SK-N-SH (cell line): ENCODE data around the gene RP2. TPM values are rescaled to one million over a fixed set of nuclear protein-coding genes. Genes with fewer than 3 reads are reported as not detected.
A peak's percentile ranks its signal among the peaks of the same experiment; 100 is the strongest.

Experiments
- CTCF ChIA-PET: fragments of 300-600, 350-600 bp; formaldehyde crosslinking; extraction: SDS; loops from one replicate; lab custom pipeline; 2021; lab: Yijun Ruan, JAX
- POLR2A ChIA-PET: fragments of 350-600 bp; sonication (Branson Sonifier 250); formaldehyde crosslinking; extraction: SDS; loops from one replicate; lab custom pipeline; 2020; ENCODE audit warnings: antibody characterized with exemption, inconsistent platforms; lab: Yijun Ruan, JAX
- DNase-seq: peaks from one replicate; pipeline ENCODE4 v3.0.0; 2012
- H2AFZ ChIP-seq: fragments of 200-600 bp; sonication (generic); 2 replicates; pipeline ENCODE4 v1.8.1; 2016; ENCODE audit warnings: antibody characterized with exemption, mild to moderate bottlenecking, low read depth
- H3F3A ChIP-seq: fragments of 200-600 bp; sonication (generic); replicated peaks from 2 replicates; pipeline ENCODE3; 2016; ENCODE audit warnings: antibody characterized with exemption, mild to moderate bottlenecking; ENCODE audit not compliant: insufficient read depth
- H3K27ac ChIP-seq, 2 experiments: fragments of 200-500 bp in 1 of 2; fragments of 200-600 bp in 1 of 2; sonication (Bioruptor generic) in 1 of 2; sonication (generic), shearing (Covaris generic) in 1 of 2; 2 replicates each; pipeline versions ENCODE4 v1.5.1 to v1.6.1; 2014 to 2016; ENCODE audit warnings: low read depth in 2 of 2, inconsistent platforms in 1 of 2, low read length in 1 of 2, mild to moderate bottlenecking in 1 of 2, mixed read lengths in 1 of 2
- H3K27me3 ChIP-seq: fragments of 200-600 bp; sonication (generic), shearing (Covaris generic); 2 replicates; pipeline ENCODE4 v1.6.1; 2016; ENCODE audit warnings: mixed run types; ENCODE audit not compliant: insufficient read depth
- H3K36me3 ChIP-seq, 2 experiments: fragments of 200-500 bp in 1 of 2; fragments of 200-600 bp in 1 of 2; sonication (Bioruptor generic) in 1 of 2; sonication (generic) in 1 of 2; replicated peaks in 1 of 2; 2 replicates each; pipeline versions ENCODE3 to v1.5.1; 2014 to 2016; ENCODE audit warnings: low read length in 1 of 2, mild to moderate bottlenecking in 1 of 2; ENCODE audit not compliant: insufficient read depth in 2 of 2, control insufficient read depth in 1 of 2
- H3K4me1 ChIP-seq, 2 experiments: fragments of 200-500 bp in 1 of 2; fragments of 200-600 bp in 1 of 2; sonication (Bioruptor generic) in 1 of 2; sonication (generic), shearing (Covaris generic) in 1 of 2; 2 replicates each; pipeline versions ENCODE4 v1.5.1 to v1.6.1; 2014 to 2016; ENCODE audit warnings: low read depth in 1 of 2, low read length in 1 of 2, mixed run types in 1 of 2; ENCODE audit not compliant: insufficient read depth in 2 of 2, control insufficient read depth in 1 of 2
- H3K4me2 ChIP-seq: fragments of 200-600 bp; sonication (generic), shearing (Covaris generic); 2 replicates; pipeline ENCODE4 v1.6.1; 2017; ENCODE audit warnings: mixed run types
- H3K4me3 ChIP-seq, 2 experiments: fragments of 200-500 bp in 1 of 2; fragments of 200-600 bp in 1 of 2; sonication (Bioruptor generic) in 1 of 2; sonication (generic), shearing (Covaris generic) in 1 of 2; 2 replicates each; pipeline versions ENCODE4 v1.5.1 to v1.8.1; 2014 to 2016; ENCODE audit warnings: low read depth in 2 of 2, inconsistent platforms in 1 of 2, low read length in 1 of 2, mild to moderate bottlenecking in 1 of 2, mixed read lengths in 1 of 2, moderate library complexity in 1 of 2
- H3K79me2 ChIP-seq: fragments of 200-600 bp; sonication (generic); 2 replicates; pipeline ENCODE4 v1.8.1; 2017; ENCODE audit warnings: mild to moderate bottlenecking; ENCODE audit not compliant: insufficient read depth
- H3K9ac ChIP-seq: fragments of 200-600 bp; sonication (generic); 2 replicates; pipeline ENCODE4 v1.6.1; 2017; ENCODE audit warnings: mixed run types
- H3K9me2 ChIP-seq: fragments of 200-600 bp; sonication (generic); 2 replicates; pipeline ENCODE4 v1.6.1; 2017; ENCODE audit warnings: mixed run types
- H3K9me3 ChIP-seq: fragments of 200-600 bp; sonication (generic); 2 replicates; pipeline ENCODE4 v1.6.1; 2017; ENCODE audit warnings: mixed run types, mild to moderate bottlenecking, moderate library complexity
- H4K20me1 ChIP-seq: fragments of 200-600 bp; sonication (generic); 2 replicates; pipeline ENCODE4 v1.6.1; 2017; ENCODE audit warnings: mild to moderate bottlenecking, mixed run types; ENCODE audit not compliant: insufficient read depth
- CTCF ChIP-seq: fragments of 200-600 bp; sonication (generic); IDR thresholded peaks from 2 replicates; pipeline ENCODE4 v1.6.1; 2017; ENCODE audit warnings: antibody characterized with exemption, mild to moderate bottlenecking, moderate library complexity
- ELF1 ChIP-seq: IDR thresholded peaks from 2 replicates; pipeline ENCODE4 v1.4.0; 2012
- FOSL2 ChIP-seq: IDR thresholded peaks from 2 replicates; pipeline ENCODE4 v1.4.0; 2012; ENCODE audit warnings: low read depth, mild to moderate bottlenecking, moderate library complexity, borderline replicate concordance
- FOXJ3 ChIP-seq: sonication (generic); formaldehyde crosslinking; IDR thresholded peaks from 2 replicates; pipeline ENCODE4 v1.5.1; 2020; ENCODE audit warnings: mild to moderate bottlenecking, missing genetic modification reagents
- GATA2 ChIP-seq: sonication (generic); formaldehyde crosslinking; IDR thresholded peaks from 2 replicates; pipeline ENCODE4 v1.5.0; 2020; ENCODE audit warnings: mild to moderate bottlenecking, missing genetic modification reagents
- RXRA ChIP-seq: IDR thresholded peaks from 2 replicates; pipeline ENCODE4 v1.4.0; 2012; ENCODE audit warnings: low read depth, mild to moderate bottlenecking, borderline replicate concordance
- SIN3A ChIP-seq: IDR thresholded peaks from 2 replicates; pipeline ENCODE4 v1.6.1; 2012; ENCODE audit warnings: low read depth, mild to moderate bottlenecking, low read length, moderate library complexity, borderline replicate concordance
- SMC3 ChIP-seq: IDR thresholded peaks from 2 replicates; pipeline ENCODE4 v1.6.1; 2012; ENCODE audit warnings: low read depth, low read length, improper control_type of control experiment
- TAF1 ChIP-seq: IDR thresholded peaks from 2 replicates; pipeline ENCODE4 v1.6.1; 2012; ENCODE audit warnings: low read depth, mild to moderate bottlenecking, low read length, moderate library complexity, borderline replicate concordance
- USF1 ChIP-seq: IDR thresholded peaks from 2 replicates; pipeline ENCODE4 v1.4.0; 2012; ENCODE audit warnings: low read depth, borderline replicate concordance
- YY1 ChIP-seq: IDR thresholded peaks from 2 replicates; pipeline ENCODE4 v1.4.0; 2012; ENCODE audit warnings: low read depth, mild to moderate bottlenecking
- WGBS: methylation state at CpG from one replicate; pipeline ENCODE4 v1.1.6; 2017; ENCODE audit warnings: low lambda C conversion rate; 5-methylcytosine and 5-hydroxymethylcytosine counted together
- polyA plus RNA-seq, 3 experiments: library from polyadenylated mRNA; depleted of rRNA; stranded (reverse); fragments of >200 nt; gene quantifications; 2 replicates each; pipeline ENCODE4 v1.2.3, GENCODE V29; 2012
- TF ChIP-seq, protein P1 (sequence below): IDR thresholded peaks from 2 replicates; pipeline ENCODE4 v1.4.0; 2012; ENCODE audit warnings: low read depth, borderline replicate concordance
- TF ChIP-seq, protein P2 (sequence below): fragments of 150-350 bp; IDR thresholded peaks from 2 replicates; pipeline ENCODE4 v1.6.1; 2016; ENCODE audit warnings: mild to moderate bottlenecking, low read depth, low read length

RP2 gene
- polyA plus RNA-seq, 1 of the 3 experiments (the other 2 are of a cell fraction) = 4.5 TPM

DNA sequence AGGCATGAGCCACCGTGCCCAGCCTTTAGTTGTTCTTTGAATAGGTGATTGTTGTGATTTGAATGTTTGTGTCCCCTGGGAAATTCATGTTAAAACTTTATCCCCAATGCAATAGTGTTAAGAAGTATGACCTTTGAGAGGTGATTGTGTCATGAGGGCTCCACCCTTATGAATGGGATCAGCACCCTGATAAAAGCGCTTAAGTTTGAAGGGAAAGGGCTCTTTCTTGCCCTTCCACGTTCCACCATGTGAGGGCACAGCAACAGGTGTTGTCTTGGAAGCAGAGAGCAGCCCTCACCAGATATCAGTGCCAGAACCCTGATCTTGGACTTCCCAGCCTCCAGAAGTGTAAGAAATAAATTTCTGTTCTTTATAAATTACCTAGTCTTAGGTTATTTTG lies 33.7 kb upstream of the RP2 start:
- no peaks in the 10 kb centered on the region for H3K4me1 ChIP-seq
- CTCF ChIA-PET = no interaction called here
- POLR2A ChIA-PET = no interaction called here

GRCh38 chrX:46805270-46805669 lies 31.6 kb upstream of the RP2 start:
- no peak for DNase-seq
- H3K9me3 ChIP-seq = no peaks in the 10 kb centered on the region
- H3K4me3 ChIP-seq = no peak overlapping the region
- no peaks in the 10 kb centered on the region for H3K79me2 ChIP-seq
- no peaks in the 10 kb centered on the region for H4K20me1 ChIP-seq
- no peaks in the 10 kb centered on the region for H3K4me1 ChIP-seq
- H3K27me3 ChIP-seq = no peaks in the 10 kb centered on the region; the same call in 1 of the 2 replicates
- no peaks in the 10 kb centered on the region for H3F3A ChIP-seq
- H3K9me2 ChIP-seq = no peaks in the 10 kb centered on the region
- H2AFZ ChIP-seq = no peak overlapping the region
- no peaks in the 10 kb centered on the region for H3K36me3 ChIP-seq
- 47% methylated on average over 2 of the region's 2 CpGs for WGBS
- H3K4me2 ChIP-seq = no peak overlapping the region
- no peak overlapping the region for H3K27ac ChIP-seq
- ChIA-PET POLR2A (no interaction called here), CTCF (no interaction called here)
- no peak overlapping the region for H3K9ac ChIP-seq
- TF ChIP-seq YY1 (no peak), CTCF (no peak), ELF1 (no peak), USF1 (no peak), FOXJ3 (CRISPR knock-in tag) (no peak), RXRA (no peak), GATA2 (CRISPR knock-in tag) (no peak), FOSL2 (no peak)
- TF ChIP-seq, protein P1, sequence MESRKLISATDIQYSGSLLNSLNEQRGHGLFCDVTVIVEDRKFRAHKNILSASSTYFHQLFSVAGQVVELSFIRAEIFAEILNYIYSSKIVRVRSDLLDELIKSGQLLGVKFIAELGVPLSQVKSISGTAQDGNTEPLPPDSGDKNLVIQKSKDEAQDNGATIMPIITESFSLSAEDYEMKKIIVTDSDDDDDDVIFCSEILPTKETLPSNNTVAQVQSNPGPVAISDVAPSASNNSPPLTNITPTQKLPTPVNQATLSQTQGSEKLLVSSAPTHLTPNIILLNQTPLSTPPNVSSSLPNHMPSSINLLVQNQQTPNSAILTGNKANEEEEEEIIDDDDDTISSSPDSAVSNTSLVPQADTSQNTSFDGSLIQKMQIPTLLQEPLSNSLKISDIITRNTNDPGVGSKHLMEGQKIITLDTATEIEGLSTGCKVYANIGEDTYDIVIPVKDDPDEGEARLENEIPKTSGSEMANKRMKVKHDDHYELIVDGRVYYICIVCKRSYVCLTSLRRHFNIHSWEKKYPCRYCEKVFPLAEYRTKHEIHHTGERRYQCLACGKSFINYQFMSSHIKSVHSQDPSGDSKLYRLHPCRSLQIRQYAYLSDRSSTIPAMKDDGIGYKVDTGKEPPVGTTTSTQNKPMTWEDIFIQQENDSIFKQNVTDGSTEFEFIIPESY = no peak
- TF ChIP-seq, protein P2, sequence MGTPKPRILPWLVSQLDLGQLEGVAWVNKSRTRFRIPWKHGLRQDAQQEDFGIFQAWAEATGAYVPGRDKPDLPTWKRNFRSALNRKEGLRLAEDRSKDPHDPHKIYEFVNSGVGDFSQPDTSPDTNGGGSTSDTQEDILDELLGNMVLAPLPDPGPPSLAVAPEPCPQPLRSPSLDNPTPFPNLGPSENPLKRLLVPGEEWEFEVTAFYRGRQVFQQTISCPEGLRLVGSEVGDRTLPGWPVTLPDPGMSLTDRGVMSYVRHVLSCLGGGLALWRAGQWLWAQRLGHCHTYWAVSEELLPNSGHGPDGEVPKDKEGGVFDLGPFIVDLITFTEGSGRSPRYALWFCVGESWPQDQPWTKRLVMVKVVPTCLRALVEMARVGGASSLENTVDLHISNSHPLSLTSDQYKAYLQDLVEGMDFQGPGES = no peak

More for the DNA sequence above, 33.7 kb upstream of the RP2 start:
- no peaks in the 10 kb centered on the region for H4K20me1 ChIP-seq
- no peak overlapping the region for H3K27ac ChIP-seq
- no peaks in the 10 kb centered on the region for H3K36me3 ChIP-seq
- H3F3A ChIP-seq = no peaks in the 10 kb centered on the region
- H3K4me2 ChIP-seq = no peak overlapping the region
- no peak overlapping the region for H3K9ac ChIP-seq
- H2AFZ ChIP-seq = no peak overlapping the region
- H3K27me3 ChIP-seq = no peaks in the 10 kb centered on the region; the same call in 1 of the 2 replicates
- WGBS = 61% methylated on average over 2 of the region's 3 CpGs
- H3K9me3 ChIP-seq = no peaks in the 10 kb centered on the region
- H3K4me3 ChIP-seq = no peak overlapping the region
- TF ChIP-seq SMC3 = 0 out of 2 replicates have a peak, but pooled peaks have one; percentile 9
- TF ChIP-seq, protein P1 = no peak
- TF ChIP-seq TAF1 = no peak
- TF ChIP-seq SIN3A = no peak
- TF ChIP-seq CTCF = peak; percentile 40
- TF ChIP-seq, all 33 proteins: peak for 2
- Histone ChIP-seq H3K9me2 (no peaks in the 10 kb centered on the region), H3K79me2 (no peaks in the 10 kb centered on the region)
- no peak for DNase-seq
